ENCODE results near the gene MPC1. TPM values are rescaled to one million over a fixed set of nuclear protein-coding genes. Genes with fewer than 3 reads are reported as not detected.

Gene MPC1
- total RNA-seq, 1 experiment from 2014 or later: 15.2 TPM

Other genes starting within 250 kb of the MPC1 start
- 0.22 and 1.0 TPM in 2 replicates for gene TBXT, start 215.1 kb downstream of the MPC1 start, total RNA-seq (2014; rRNA removed; shearing (Covaris generic))
- gene PRR18, start 74.5 kb downstream of the MPC1 start, total RNA-seq (2014; rRNA removed; shearing (Covaris generic)): 0.07 and 0.11 TPM in 2 replicates
- 50.1 and 58.0 TPM in 2 replicates for gene SFT2D1, start 40.4 kb downstream of the MPC1 start, total RNA-seq (2014; rRNA removed; shearing (Covaris generic))
- 0.18 TPM in 1 of 2 replicates, not detected in the other for gene RAMACL, start 203.7 kb upstream of the MPC1 start, total RNA-seq (2014; rRNA removed; shearing (Covaris generic))
- gene RPS6KA2, start 244.3 kb upstream of the MPC1 start, total RNA-seq (2014; rRNA removed; shearing (Covaris generic)): 10.3 and 12.7 TPM in 2 replicates